IMR-90 (cell line): ENCODE results near the gene STK40. TPM values are rescaled to one million over a fixed set of nuclear protein-coding genes. Genes with fewer than 3 reads are reported as not detected.

ENCODE experiments used
- ATAC-seq: fragments of 200-7000 bp; cut with Tn5 transposase; 2 replicates; pipeline ENCODE4 v1.9.1; 2020; ENCODE audit warnings: low read depth, mild to moderate bottlenecking, moderate library complexity
- BruUV-seq: library from RNA; stranded (reverse); fragments of 400-500 nt; replicated peaks from 2 replicates; lab custom pipeline; 2021; lab: Mats Ljungman, UMichigan
- CTCF ChIA-PET: fragments of 300-600 bp; formaldehyde crosslinking; extraction: SDS; loops from one replicate; lab custom pipeline; 2021; ENCODE audit warnings: antibody characterized with exemption; lab: Yijun Ruan, JAX
- POLR2A ChIA-PET: fragments of 300-600 bp; sonication (Branson Sonifier 250); formaldehyde crosslinking; loops from one replicate; lab custom pipeline; 2022; ENCODE audit warnings: antibody characterized with exemption; ENCODE audit not compliant: unreplicated experiment; lab: Charles Lee
- DNase-seq: peaks from one replicate; pipeline ENCODE4 v3.0.0; 2013
- H2AFZ ChIP-seq: replicated peaks from 2 replicates; pipeline ENCODE3; 2013; ENCODE audit warnings: low read length, mild to moderate bottlenecking; ENCODE audit not compliant: poor library complexity
- H2AK5ac ChIP-seq: 2 replicates; pipeline ENCODE4 v1.6.1; 2013; ENCODE audit warnings: low read depth, low read length, inconsistent platforms
- H2AK9ac ChIP-seq: replicated peaks from 2 replicates; pipeline ENCODE3; 2013; ENCODE audit warnings: mild to moderate bottlenecking, low read depth, low read length, moderate library complexity; ENCODE audit not compliant: poor library complexity
- H2BK120ac ChIP-seq: 2 replicates; pipeline ENCODE4 v1.6.1; 2013; ENCODE audit warnings: low read depth, low read length, inconsistent platforms
- H2BK15ac ChIP-seq: 3 replicates; pipeline ENCODE4 v1.6.1; 2013; ENCODE audit warnings: low read depth, low read length, inconsistent platforms
- H2BK20ac ChIP-seq: 2 replicates; pipeline ENCODE4 v1.6.1; 2013; ENCODE audit warnings: low read depth, mild to moderate bottlenecking, inconsistent platforms, low read length, moderate library complexity
- H2BK5ac ChIP-seq: 2 replicates; pipeline ENCODE4 v1.6.1; 2013; ENCODE audit warnings: mild to moderate bottlenecking, low read depth, low read length, inconsistent platforms; ENCODE audit not compliant: poor library complexity, severe bottlenecking
- H3K14ac ChIP-seq: replicated peaks from 2 replicates; pipeline ENCODE4 v1.6.1; 2013; ENCODE audit warnings: low read depth, low read length, inconsistent platforms
- H3K18ac ChIP-seq: 2 replicates; pipeline ENCODE4 v1.6.1; 2013; ENCODE audit warnings: low read depth, low read length, control low read depth
- H3K23ac ChIP-seq: 2 replicates; pipeline ENCODE4 v1.6.1; 2013; ENCODE audit warnings: low read depth, low read length, inconsistent platforms
- H3K27ac ChIP-seq: 2 replicates; pipeline ENCODE4 v1.5.1; 2013; ENCODE audit warnings: mild to moderate bottlenecking, control low read depth, low read length; ENCODE audit not compliant: insufficient read depth
- H3K27me3 ChIP-seq: 2 replicates; pipeline ENCODE4 v1.6.1; 2013; ENCODE audit warnings: low read length; ENCODE audit not compliant: control insufficient read depth, insufficient read depth
- H3K36me3 ChIP-seq: 2 replicates; pipeline ENCODE4 v1.6.1; 2013; ENCODE audit warnings: low read length, mixed read lengths; ENCODE audit not compliant: control insufficient read depth, insufficient read depth
- H3K4ac ChIP-seq: 2 replicates; pipeline ENCODE4 v1.6.1; 2013; ENCODE audit warnings: low read depth, low read length, inconsistent platforms
- H3K4me1 ChIP-seq: 2 replicates; pipeline ENCODE4 v1.6.1; 2013; ENCODE audit warnings: low read length, mixed read lengths; ENCODE audit not compliant: control insufficient read depth, insufficient read depth
- H3K4me2 ChIP-seq: 2 replicates; pipeline ENCODE4 v1.6.1; 2013; ENCODE audit warnings: low read depth, mild to moderate bottlenecking, control low read depth, low read length, moderate library complexity
- H3K4me3 ChIP-seq: 2 replicates; pipeline ENCODE4 v1.5.1; 2013; ENCODE audit warnings: low read depth, mild to moderate bottlenecking, control low read depth, low read length, moderate library complexity; ENCODE audit not compliant: insufficient read depth
- H3K56ac ChIP-seq: 2 replicates; pipeline ENCODE4 v1.6.1; 2013; ENCODE audit warnings: low read length, inconsistent platforms; ENCODE audit not compliant: insufficient read depth; ENCODE audit errors: extremely low read depth
- H3K79me1 ChIP-seq, 2 experiments: 2 replicates each; pipeline ENCODE4 v1.6.1; 2013; ENCODE audit warnings: low read length in 2 of 2, inconsistent platforms in 1 of 2, low read depth in 1 of 2
- H3K9ac ChIP-seq: 2 replicates; pipeline ENCODE4 v1.6.1; 2013; ENCODE audit warnings: low read depth, low read length, control low read depth
- H3K9me1 ChIP-seq: 2 replicates; pipeline ENCODE4 v1.6.1; 2013; ENCODE audit warnings: low read length, inconsistent platforms; ENCODE audit not compliant: insufficient read depth
- H3K9me3 ChIP-seq: 2 replicates; pipeline ENCODE4 v1.6.1; 2013; ENCODE audit warnings: low read length; ENCODE audit not compliant: control insufficient read depth, insufficient read depth
- H4K20me1 ChIP-seq: 2 replicates; pipeline ENCODE4 v1.6.1; 2013; ENCODE audit warnings: low read length, inconsistent platforms; ENCODE audit not compliant: insufficient read depth
- H4K5ac ChIP-seq: 2 replicates; pipeline ENCODE4 v1.6.1; 2013; ENCODE audit warnings: mild to moderate bottlenecking, low read depth, low read length, control low read depth
- H4K8ac ChIP-seq, 2 experiments: 2 replicates each; pipeline ENCODE4 v1.6.1; 2013; ENCODE audit warnings: low read depth in 2 of 2, low read length in 2 of 2, control low read depth in 1 of 2, inconsistent platforms in 1 of 2
- H4K91ac ChIP-seq: 2 replicates; pipeline ENCODE4 v1.6.1; 2013; ENCODE audit warnings: low read depth, low read length, inconsistent platforms; ENCODE audit not compliant: insufficient read depth
- BHLHE40 ChIP-seq: fragments of 150-350 bp; IDR thresholded peaks from 2 replicates; pipeline ENCODE4 v1.6.1; 2016; ENCODE audit warnings: mild to moderate bottlenecking, low read depth, low read length
- CEBPB ChIP-seq: IDR thresholded peaks from 2 replicates; pipeline ENCODE4 v1.6.1; 2012; ENCODE audit warnings: low read depth, low read length, improper control_type of control experiment
- CHD1 ChIP-seq: IDR thresholded peaks from 2 replicates; pipeline ENCODE4 v1.6.1; 2012; ENCODE audit warnings: low read depth, low read length, improper control_type of control experiment
- CTCF ChIP-seq: conservative IDR thresholded peaks from 2 replicates; pipeline ENCODE4 v1.5.1; 2012; ENCODE audit warnings: mild to moderate bottlenecking, low read depth, low read length, improper control_type of control experiment
- ELK1 ChIP-seq: fragments of 150-350 bp; IDR thresholded peaks from 2 replicates; pipeline ENCODE4 v1.6.1; 2016; ENCODE audit warnings: low read depth, mild to moderate bottlenecking, low read length, moderate library complexity, borderline replicate concordance
- FOS ChIP-seq: fragments of 150-350 bp; IDR thresholded peaks from 2 replicates; pipeline ENCODE4 v1.6.1; 2016; ENCODE audit warnings: low read depth, low read length
- MAFK ChIP-seq: IDR thresholded peaks from 2 replicates; pipeline ENCODE4 v1.6.1; 2012; ENCODE audit warnings: low read depth, low read length, improper control_type of control experiment
- MAZ ChIP-seq: IDR thresholded peaks from 2 replicates; pipeline ENCODE4 v1.6.1; 2012; ENCODE audit warnings: low read depth, mild to moderate bottlenecking, low read length, improper control_type of control experiment, moderate library complexity, borderline replicate concordance
- MXI1 ChIP-seq: IDR thresholded peaks from 2 replicates; pipeline ENCODE4 v1.6.1; 2012; ENCODE audit warnings: low read depth, mild to moderate bottlenecking, low read length, moderate library complexity, borderline replicate concordance
- NFE2L2 ChIP-seq: fragments of 150-350 bp; IDR thresholded peaks from 2 replicates; pipeline ENCODE4 v1.6.1; 2016; ENCODE audit warnings: low read depth, mild to moderate bottlenecking, low read length
- POLR2A ChIP-seq: IDR thresholded peaks from 2 replicates; pipeline ENCODE4 v1.6.1; 2012; ENCODE audit warnings: mild to moderate bottlenecking, low read depth, low read length
- RAD21 ChIP-seq: IDR thresholded peaks from 2 replicates; pipeline ENCODE4 v1.6.1; 2012; ENCODE audit warnings: low read length, improper control_type of control experiment
- RCOR1 ChIP-seq: IDR thresholded peaks from 2 replicates; pipeline ENCODE4 v1.6.1; 2012; ENCODE audit warnings: mild to moderate bottlenecking, low read length, improper control_type of control experiment; ENCODE audit not compliant: insufficient replicate concordance
- SMC3 ChIP-seq: fragments of 150-350 bp; IDR thresholded peaks from 2 replicates; pipeline ENCODE4 v1.6.1; 2016; ENCODE audit warnings: low read depth, mild to moderate bottlenecking, antibody characterized with exemption, low read length, moderate library complexity
- USF2 ChIP-seq: fragments of 150-350 bp; IDR thresholded peaks from 2 replicates; pipeline ENCODE4 v1.6.1; 2017; ENCODE audit warnings: mild to moderate bottlenecking, antibody characterized with exemption, low read length, low read depth
- WGBS, 2 experiments: methylation state at CpG; one replicate each; pipeline versions ENCODE4 v1.1.5 to v1.1.7; 2013; ENCODE audit warnings: missing lambda C conversion rate in 2 of 2; ENCODE audit not compliant: insufficient read length in 1 of 2; ENCODE audit errors: extremely low coverage in 2 of 2; 5-methylcytosine and 5-hydroxymethylcytosine counted together
- dilution Hi-C: fragments of 300-500 bp; cut with HindIII; formaldehyde crosslinking; loops from one replicate; pipeline ENCODE4 v1.14.3; 2018; ENCODE audit warnings: low sequenced_read_pairs; ENCODE audit not compliant: unreplicated experiment
- in situ Hi-C: fragments of 300-500 bp; cut with MboI; formaldehyde crosslinking; loops from 3 replicates; pipeline ENCODE4 v1.14.3; 2019; ENCODE audit warnings: low sequenced_read_pairs, inconsistent platforms, mixed read lengths
- intact Hi-C: fragments of 100-400 bp; cut with micrococcal nuclease; formaldehyde crosslinking; loops from 2 replicates; pipeline ENCODE4 v1.10.0; 2022
- polyA plus RNA-seq, 3 experiments: library from polyadenylated mRNA; depleted of rRNA; stranded (reverse); fragments of >200 nt; gene quantifications; 2 replicates each; pipeline ENCODE4 v1.2.3, GENCODE V29; 2012; ENCODE audit warnings: low replicate concordance in 1 of 3
- total RNA-seq: library from RNA; depleted of rRNA; stranded (reverse); fragments of >200 nt; gene quantifications from 2 replicates; pipeline ENCODE4 v1.2.3, GENCODE V29; 2012

Gene STK40
- total and polyA plus RNA-seq, 2 of the 4 experiments (the other 2 are of a cell fraction) = 16.0 to 29.9 TPM

GRCh38 chr1:36327421-36328087 lies 58.2 kb downstream of the STK40 start:
- H4K5ac ChIP-seq = no peak overlapping the region
- in situ Hi-C loops (no loop called here), dilution Hi-C loops (no loop called here), intact Hi-C loops (no loop called here)
- no peaks in the 10 kb centered on the region for H3K9me3 ChIP-seq
- DNase-seq (peak; percentile 80), ATAC-seq (peak; percentile 16)
- no peak overlapping the region for H3K23ac ChIP-seq
- no peak overlapping the region for H3K4me3 ChIP-seq
- peak overlapping the region; percentile 70 for H2AK5ac ChIP-seq
- peak overlapping the region; percentile 32; the same call in 1 of the 2 replicates for H3K4me2 ChIP-seq
- peak overlapping the region; percentile 60 for H2AK9ac ChIP-seq
- no peak overlapping the region for H3K56ac ChIP-seq
- CTCF ChIA-PET = no interaction called here
- no peak overlapping the region; the same call in 1 of the 2 replicates for H3K27ac ChIP-seq
- POLR2A ChIA-PET = no interaction called here
- 0 out of 2 replicates have a peak overlapping the region, but pooled peaks have one; percentile 38 for H2BK20ac ChIP-seq
- no peaks in the 10 kb centered on the region for H3K36me3 ChIP-seq
- no peak overlapping the region for H3K9ac ChIP-seq
- H3K79me1 ChIP-seq = peaks cover 0 to 44% of the 10 kb centered on the region in 2 experiments
- 0 out of 3 replicates have a peak overlapping the region, but pooled peaks have one; percentile 15 for H2BK15ac ChIP-seq
- peak overlapping the region; percentile 56 for H2BK5ac ChIP-seq
- H3K9me1 ChIP-seq = peaks cover 18% of the 10 kb centered on the region
- BruUV-seq = no TSS peak
- peak overlapping the region; percentile 49 for H3K4ac ChIP-seq
- 84% methylated on average over 6 of the region's 9 CpGs; no CpG with 5 or more reads in 1 of the 2 experiments for WGBS, 2 experiments
- H2BK120ac ChIP-seq = peak overlapping the region; percentile 35
- no peak overlapping the region for H3K18ac ChIP-seq
- H3K14ac ChIP-seq = 0 out of 2 replicates have a peak overlapping the region, but pooled peaks have one; percentile 48
- TF ChIP-seq BHLHE40 = no peak
- TF ChIP-seq NFE2L2 = 0 out of 2 replicates have a peak, but pooled peaks have one; percentile 53
- TF ChIP-seq MXI1 = no peak
- no peak for TF ChIP-seq SMC3
- no peak for TF ChIP-seq CHD1
- TF ChIP-seq RAD21 = no peak
- TF ChIP-seq MAFK = no peak
- TF ChIP-seq FOS = peak; percentile 66
- TF ChIP-seq CTCF = no peak
- TF ChIP-seq RCOR1 = no peak
- no peak for TF ChIP-seq POLR2A
- peak; percentile 77 for TF ChIP-seq CEBPB
- TF ChIP-seq ELK1 = no peak
- TF ChIP-seq MAZ = 0 out of 2 replicates have a peak, but pooled peaks have one; percentile 25
- no peak for TF ChIP-seq USF2
- H3K27me3 ChIP-seq = no peaks in the 10 kb centered on the region
- H4K20me1 ChIP-seq = no peaks in the 10 kb centered on the region
- H2AFZ ChIP-seq = peak overlapping the region; percentile 58
- H3K4me1 ChIP-seq = peaks cover 14% of the 10 kb centered on the region
- H4K91ac ChIP-seq = peak overlapping the region; percentile 43; the same call in 1 of the 2 replicates
- H4K8ac ChIP-seq = no peak overlapping the region
